Lung (tissue), 12 donors: ENCODE data around the gene TBX4. TPM values are rescaled to one million over a fixed set of nuclear protein-coding genes. Genes with fewer than 3 reads are reported as not detected.

Source experiments
- ATAC-seq: fragments of 200-7000 bp; cut with Tn5 transposase; one replicate; pipeline ENCODE4 v1.9.1; 2020; ENCODE audit warnings: moderate number of reproducible peaks; ENCODE audit not compliant: insufficient read depth, low FRiP score
- DNase-seq, 3 donors: peaks; one replicate each; pipeline ENCODE4 v3.0.0-alpha.2; 2013 to 2017
- H3K27ac ChIP-seq, 2 donors: one replicate each; pipeline ENCODE4 v1.5.1; 2013; ENCODE audit warnings: mild to moderate bottlenecking in 2 of 2, moderate library complexity in 2 of 2, control low read depth in 1 of 2, inconsistent platforms in 1 of 2, low read depth in 1 of 2, low read length in 1 of 2
- H3K27me3 ChIP-seq, 3 donors: one replicate each; pipeline ENCODE4 v1.5.1; 2013; ENCODE audit warnings: low read length in 2 of 3; ENCODE audit not compliant: control insufficient read depth in 3 of 3, insufficient read depth in 3 of 3
- H3K36me3 ChIP-seq, 4 donors: one replicate each; pipeline ENCODE4 v1.5.1; 2013; ENCODE audit warnings: low read length in 4 of 4, mild to moderate bottlenecking in 1 of 4, moderate library complexity in 1 of 4; ENCODE audit not compliant: control insufficient read depth in 4 of 4, insufficient read depth in 4 of 4
- H3K4me1 ChIP-seq, 5 donors: one replicate each; pipeline ENCODE4 v1.5.1; 2013; ENCODE audit warnings: low read length in 5 of 5, mild to moderate bottlenecking in 2 of 5, moderate library complexity in 1 of 5; ENCODE audit not compliant: control insufficient read depth in 5 of 5, insufficient read depth in 5 of 5
- H3K4me3 ChIP-seq: one replicate; pipeline ENCODE4 v1.5.1; 2013; ENCODE audit warnings: mild to moderate bottlenecking, control low read depth, moderate library complexity
- H3K9ac ChIP-seq, 2 donors: one replicate each; pipeline ENCODE4 v1.5.1; 2013; ENCODE audit warnings: low read length in 2 of 2, control low read depth in 1 of 2; ENCODE audit not compliant: insufficient read depth in 1 of 2
- H3K9me3 ChIP-seq, 4 donors: one replicate each; pipeline ENCODE4 v1.5.1; 2013; ENCODE audit warnings: low read length in 3 of 4, mild to moderate bottlenecking in 1 of 4, moderate library complexity in 1 of 4; ENCODE audit not compliant: control insufficient read depth in 4 of 4, insufficient read depth in 3 of 4
- CTCF ChIP-seq: IDR thresholded peaks from 2 replicates; pipeline ENCODE4 v1.5.1; 2012; ENCODE audit warnings: mild to moderate bottlenecking; ENCODE audit errors: control extremely low read depth, extremely low read depth
- WGBS, 2 donors: extraction: QIAGEN DNeasy Blood & Tissue Kit; methylation state at CpG; one replicate each; pipeline ENCODE4 v1.1.7; 2013; 5-methylcytosine and 5-hydroxymethylcytosine counted together
- polyA plus RNA-seq, 2 donors: library from polyadenylated mRNA; stranded (reverse); fragments of 200-250 nt; gene quantifications; one replicate each; pipeline ENCODE4 v1.2.1, GENCODE V29; 2013
- total RNA-seq, 2 donors: library from RNA; depleted of rRNA in 1 of 2; stranded (reverse); fragments of >200 nt in 1 of 2; gene quantifications; one replicate each; pipeline ENCODE4 v1.2.1, GENCODE V29; 2014 to 2021
- donor health status: control.
- donor health status: control.
- donor health status: Bipolar disorder and iron deficiency.
- donor health status: healthy.
- donor health status: DM: yes; HTN: yes; CAD: no.

Gene TBX4
- total and polyA plus RNA-seq, 4 donors = 6.1 to 53.7 (median 22.0) TPM

- H3K4me3 ChIP-seq = peak overlapping the region; percentile 56
- ATAC-seq (no peak), DNase-seq (peak; percentile 70 to 78 (median 75))
- H3K36me3 ChIP-seq = peaks cover 0 to 13% (median 3%) of the 10 kb centered on the region in 4 donors
- H3K27me3 ChIP-seq = peaks cover 0 to 4% (median 0%) of the 10 kb centered on the region in 3 donors
- 11 to 16% methylated on average over 29 to 38 of the region's 38 CpGs for whole genome bisulfite sequencing, 2 donors
- H3K4me1 ChIP-seq = peaks cover 0 to 59% (median 14%) of the 10 kb centered on the region in 5 donors
- TF ChIP-seq CTCF = no peak
- H3K9ac ChIP-seq = peak overlapping the region; percentile 37 to 85
- no peaks in the 10 kb centered on the region for H3K9me3 ChIP-seq
- peak overlapping the region; percentile 7 to 87 for H3K27ac ChIP-seq
Observed at GRCh38 chr17:61412860-61413660, 39.2 kb upstream of the TBX4 start.

GRCh38 chr17:61413661-61414126 is 38.5 kb upstream of the TBX4 start:
- peak overlapping the region in 1 of 2 donors; percentile 85 for H3K9ac ChIP-seq
- ATAC-seq = no peak
- peaks cover 0 to 6% (median 2%) of the 10 kb centered on the region in 4 donors for H3K36me3 ChIP-seq
- WGBS, 2 donors = 82 to 88% methylated on average over 8 of the region's 8 CpGs
- peaks cover 0 to 53% (median 14%) of the 10 kb centered on the region in 5 donors for H3K4me1 ChIP-seq
- no peak overlapping the region for H3K4me3 ChIP-seq
- no peak for TF ChIP-seq CTCF
- no peaks in the 10 kb centered on the region for H3K9me3 ChIP-seq
- peak overlapping the region in 1 of 2 donors; percentile 42 for H3K27ac ChIP-seq
- H3K27me3 ChIP-seq = peaks cover 0 to 4% (median 0%) of the 10 kb centered on the region in 3 donors
- DNase-seq = peak in 2 of 3 donors; percentile 58 to 69

GRCh38 chr17:61414141-61414935 is 37.9 kb upstream of the TBX4 start:
- H3K27me3 ChIP-seq = peaks cover 0 to 4% (median 0%) of the 10 kb centered on the region in 3 donors
- H3K27ac ChIP-seq = peak overlapping the region in 1 of 2 donors; percentile 70
- WGBS, 2 donors = 55 to 66% methylated on average over 16 of the region's 16 CpGs
- ATAC-seq = no peak
- no peak overlapping the region for H3K4me3 ChIP-seq
- no peaks in the 10 kb centered on the region for H3K9me3 ChIP-seq
- H3K36me3 ChIP-seq = no peaks in the 10 kb centered on the region
- DNase-seq = peak; percentile 92 to 96 (median 96)
- H3K9ac ChIP-seq = no peak overlapping the region
- no peak for TF ChIP-seq CTCF
- peaks cover 0 to 53% (median 14%) of the 10 kb centered on the region in 5 donors for H3K4me1 ChIP-seq
